HG02571 (cell line): ENCODE results near the gene GUK1.

Source experiments
- ATAC-seq: cut with Tn5 transposase; IDR thresholded peaks from one replicate; pipeline ENCODE4 v1.9.1; 2021; ENCODE audit warnings: mild to moderate bottlenecking, moderate library complexity; ENCODE audit not compliant: unreplicated experiment

GUK1 gene

GRCh38 chr1:228197555-228198147, 57.6 kb downstream of the GUK1 start:
- no peak for ATAC-seq
